HG02588 (cell line): ENCODE results near the gene PAPPA.

Experiments
- ATAC-seq: cut with Tn5 transposase; IDR thresholded peaks from one replicate; pipeline ENCODE4 v1.9.1; 2021; ENCODE audit warnings: mild to moderate bottlenecking, moderate library complexity; ENCODE audit not compliant: unreplicated experiment

Gene PAPPA

DNA sequence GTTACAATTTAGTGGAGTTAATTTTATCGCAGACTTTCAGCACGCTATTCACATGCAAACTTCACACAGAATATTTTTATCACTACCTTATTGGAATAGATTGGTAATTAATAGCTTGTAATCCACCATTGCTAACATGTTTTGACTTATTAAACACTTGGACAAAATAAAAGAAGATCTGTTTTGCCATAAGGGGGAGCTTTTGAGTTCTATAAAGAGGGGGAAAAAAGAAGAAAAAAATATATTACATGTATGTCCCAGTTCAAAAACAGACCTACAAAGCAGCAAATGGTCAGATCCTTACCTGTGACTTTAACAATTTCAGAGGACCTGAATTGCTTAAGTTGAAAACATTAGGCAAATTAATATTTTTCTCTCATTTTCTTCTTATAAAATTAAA lies 1.2 kb upstream of the PAPPA start:
- ATAC-seq: no peak

DNA sequence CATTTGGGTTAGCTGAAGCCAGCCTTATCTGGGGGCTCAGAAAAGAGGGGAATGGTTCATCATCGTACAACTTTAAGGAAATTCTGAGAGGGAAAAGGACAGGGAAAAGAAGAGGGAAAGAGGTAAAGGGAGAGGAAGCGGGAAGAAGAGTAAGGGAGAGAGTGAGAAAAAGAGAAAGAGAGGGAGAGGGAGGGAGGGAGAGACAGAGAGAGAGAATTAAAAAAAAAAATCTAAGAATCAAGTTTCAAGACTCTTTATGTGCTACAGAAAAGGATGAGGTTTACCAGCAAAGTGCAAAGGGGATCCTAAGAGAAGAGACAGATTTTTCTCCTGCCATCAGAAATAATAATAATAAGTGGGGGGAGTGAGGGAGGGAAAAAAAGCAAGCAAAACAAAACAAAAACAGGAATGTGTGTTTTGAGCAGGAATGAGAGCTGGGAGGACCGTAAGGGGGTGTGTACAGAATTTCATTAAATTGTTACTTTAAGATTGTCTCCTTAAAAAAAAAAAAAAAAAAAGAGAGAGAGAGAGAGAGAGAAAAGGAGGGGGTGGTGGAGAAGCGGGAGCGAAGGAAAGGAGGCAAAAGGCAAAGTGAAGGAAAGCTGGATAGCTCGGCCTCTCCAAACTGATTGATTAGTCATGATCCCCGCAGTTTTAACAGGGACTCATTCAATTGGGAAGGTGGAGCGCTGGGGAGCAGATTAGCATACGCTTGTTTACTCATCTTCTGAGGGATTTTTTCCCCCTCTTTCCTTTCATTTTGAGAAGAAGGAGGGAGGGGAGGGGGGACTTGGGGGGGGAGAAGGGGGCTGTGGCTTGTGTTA lies 438 bp upstream of the PAPPA start:
- no peak for ATAC-seq

DNA sequence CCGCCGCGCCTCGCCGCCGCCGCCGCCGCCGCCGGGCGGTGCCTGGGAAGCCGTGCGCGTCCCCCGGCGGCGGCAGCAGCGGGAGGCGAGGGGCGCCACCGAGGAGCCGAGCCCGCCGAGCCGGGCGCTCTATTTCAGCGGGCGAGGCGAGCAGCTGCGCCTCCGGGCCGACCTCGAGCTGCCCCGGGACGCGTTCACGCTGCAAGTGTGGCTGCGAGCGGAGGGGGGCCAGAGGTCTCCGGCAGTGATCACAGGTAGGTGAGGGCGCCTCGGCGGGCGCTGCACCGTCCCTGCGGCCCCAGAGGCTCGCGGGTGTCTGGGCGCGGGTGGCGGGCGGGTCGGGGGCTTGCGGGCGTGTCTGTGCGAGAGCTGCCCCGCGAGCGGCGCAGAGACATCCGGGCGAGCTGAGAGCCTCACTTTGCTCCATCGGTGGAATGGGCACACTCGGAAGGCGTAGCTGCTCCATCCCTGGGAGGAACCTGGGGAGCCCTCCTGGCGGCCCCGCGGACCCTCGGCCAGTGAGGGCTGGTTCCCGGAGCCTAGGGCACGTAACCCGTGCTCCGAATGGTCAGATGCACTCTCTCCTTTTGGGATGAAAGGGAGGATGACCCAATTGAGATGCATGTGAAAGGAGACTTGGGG lies 864 bp downstream of the PAPPA start:
- ATAC-seq: no peak

DNA sequence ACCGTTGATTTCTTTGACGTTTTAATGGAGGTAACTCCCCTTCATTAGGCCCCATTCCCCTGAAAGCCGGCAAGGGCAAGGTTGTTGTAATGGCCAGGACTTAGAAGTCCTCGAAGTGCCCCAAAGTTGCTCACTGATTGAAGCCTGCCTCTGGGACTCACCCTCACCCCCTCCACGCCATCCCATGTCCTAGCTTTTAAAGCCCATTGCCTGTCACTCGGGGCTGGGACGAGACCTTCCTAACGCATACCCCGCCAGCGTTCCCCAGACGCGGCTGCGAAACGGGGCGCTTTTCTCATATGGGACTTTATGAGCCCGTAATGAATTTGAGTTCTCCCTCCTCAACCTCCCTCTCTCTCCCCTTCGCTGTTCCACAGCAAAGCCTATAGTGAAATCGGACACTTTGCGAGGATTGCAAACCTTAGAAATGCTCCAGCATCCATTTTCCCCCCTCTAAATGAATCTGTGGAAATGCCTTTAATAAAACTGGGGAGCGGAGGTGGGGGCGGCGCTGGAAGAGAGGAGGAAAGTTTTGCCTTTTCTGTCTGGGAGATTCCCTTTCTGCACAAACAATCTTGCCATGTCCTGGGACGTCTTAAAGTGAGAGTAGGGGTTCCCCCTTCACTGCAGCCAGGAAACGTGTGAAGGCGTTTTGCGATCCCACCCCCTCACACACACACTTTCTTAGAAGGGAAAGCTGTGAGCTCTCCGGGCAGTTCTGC lies 1.5 kb downstream of the PAPPA start:
- ATAC-seq: no peak

DNA sequence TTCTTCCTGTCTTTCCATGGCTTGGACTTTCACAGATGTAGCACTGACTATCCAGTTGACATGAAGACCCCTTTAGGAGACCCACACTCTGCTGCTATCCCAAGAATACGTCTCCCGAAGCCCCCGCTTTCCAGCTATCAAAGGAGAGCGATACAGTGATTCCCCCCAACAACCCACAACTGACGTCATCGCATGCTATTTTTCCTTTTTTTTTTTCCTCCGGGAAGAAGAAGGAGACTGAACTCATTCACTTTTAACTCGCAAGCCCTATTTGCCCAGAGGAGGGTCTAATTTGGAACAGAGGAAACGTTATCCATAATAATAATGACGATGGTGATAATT lies 2.1 kb downstream of the PAPPA start:
- ATAC-seq: no peak

DNA sequence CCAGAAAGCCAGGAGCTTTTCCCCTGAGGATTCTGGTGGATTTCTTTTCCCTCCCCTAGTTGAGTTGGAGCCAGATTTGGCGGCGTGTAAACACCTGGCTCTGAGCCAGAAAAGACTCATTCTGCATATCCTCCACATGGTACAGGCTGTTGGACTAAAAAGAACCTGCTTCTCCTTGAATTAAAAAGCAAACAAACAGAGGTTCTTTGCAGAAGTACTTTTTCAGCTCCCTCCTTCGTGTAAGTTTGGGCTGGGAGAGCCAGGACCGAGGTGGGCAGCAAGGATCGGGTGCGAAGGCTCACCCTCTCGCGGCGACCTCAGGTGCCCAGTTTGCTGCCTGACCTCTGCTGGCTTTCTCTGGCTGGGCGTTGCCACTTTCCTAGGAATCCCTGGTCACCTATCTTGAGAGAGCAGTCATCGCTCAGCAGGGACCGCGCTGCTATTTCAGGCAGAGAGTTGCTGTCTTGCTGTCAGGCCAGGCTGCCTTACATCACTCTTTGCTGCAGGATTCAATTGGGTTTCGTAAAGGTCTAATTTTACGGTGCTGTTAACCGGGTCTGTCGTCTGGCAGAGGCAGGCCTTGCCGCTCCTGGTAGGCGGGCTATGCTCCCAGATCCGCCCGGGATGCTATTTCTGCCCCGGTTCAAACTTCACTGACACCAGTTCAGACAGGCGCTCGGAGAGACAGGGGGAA lies 3.2 kb downstream of the PAPPA start:
- ATAC-seq: no peak

DNA sequence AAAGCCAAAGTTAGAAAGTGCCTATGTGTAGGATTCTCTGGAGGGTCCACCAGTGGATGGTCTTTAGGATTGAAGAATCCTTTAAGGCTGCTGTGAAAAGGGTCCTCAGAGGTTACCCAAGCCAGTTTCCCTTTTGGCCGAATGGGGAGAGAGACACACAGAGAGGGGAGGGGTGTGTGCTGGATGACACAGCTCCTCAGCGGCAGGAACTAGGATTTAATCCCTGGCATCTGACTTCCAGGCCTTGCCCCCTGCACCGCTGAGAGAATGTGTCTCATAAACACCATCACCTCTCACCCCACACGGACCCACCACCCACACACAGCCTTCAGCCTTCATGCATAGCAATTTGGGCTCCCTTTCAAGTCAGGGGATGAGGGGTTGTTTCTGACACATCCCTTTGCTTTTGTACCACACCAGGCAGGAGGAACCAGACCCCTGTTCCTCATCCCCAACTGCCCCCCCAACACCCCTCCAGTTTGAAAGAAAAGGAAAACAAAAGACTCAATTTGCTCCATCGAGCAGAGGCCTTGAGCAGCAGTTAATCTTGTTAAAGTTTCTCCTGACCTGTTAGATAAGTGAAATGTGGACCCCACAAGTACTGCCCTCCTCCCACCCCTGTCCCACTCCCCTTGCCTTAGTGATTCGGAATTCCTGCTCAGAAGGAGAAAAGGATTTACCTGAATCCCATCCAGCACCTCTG lies 4.0 kb downstream of the PAPPA start:
- no peak for ATAC-seq

DNA sequence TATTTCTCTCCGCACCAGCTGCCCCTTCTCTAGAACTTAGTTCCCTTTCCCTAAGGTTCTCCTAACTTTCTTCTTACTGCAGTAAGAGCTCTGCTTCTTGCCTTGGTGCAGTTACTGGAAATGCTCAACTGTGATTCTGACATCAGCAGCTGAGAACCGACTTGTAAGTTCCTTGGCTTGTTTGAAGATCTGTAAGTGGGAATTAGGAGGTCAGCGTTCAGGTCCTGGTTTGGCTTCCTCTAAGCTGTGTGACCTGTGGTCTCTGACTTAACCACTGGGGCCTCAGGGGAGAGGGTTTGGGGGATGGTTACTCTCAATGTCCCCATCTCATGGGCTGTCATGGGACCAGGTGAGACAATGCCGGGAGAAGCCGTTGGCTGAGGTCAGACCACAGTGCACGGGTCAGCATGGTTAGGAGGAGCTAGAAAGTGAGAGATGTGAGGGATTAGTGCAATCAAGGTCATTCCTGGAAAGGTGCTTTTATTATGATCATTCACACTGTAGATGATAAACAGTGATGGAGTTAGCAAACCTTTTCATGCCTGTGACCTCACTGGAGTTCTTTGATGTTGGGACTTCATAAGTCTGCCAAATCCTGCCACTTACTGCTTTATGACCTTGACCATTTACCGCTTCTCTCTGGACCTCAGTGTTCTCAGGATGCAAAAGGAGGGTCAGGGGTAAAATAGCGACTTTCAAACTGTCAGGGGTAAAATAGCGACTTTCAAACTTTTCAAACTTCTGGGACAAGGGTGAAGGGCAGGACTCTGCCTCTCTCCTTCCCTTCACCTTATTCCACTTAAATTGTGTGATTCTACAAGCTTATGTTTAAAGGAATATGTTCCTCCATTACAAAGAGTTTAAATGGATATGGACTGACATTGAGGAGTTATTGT lies 7.3 kb downstream of the PAPPA start:
- no peak for ATAC-seq

DNA sequence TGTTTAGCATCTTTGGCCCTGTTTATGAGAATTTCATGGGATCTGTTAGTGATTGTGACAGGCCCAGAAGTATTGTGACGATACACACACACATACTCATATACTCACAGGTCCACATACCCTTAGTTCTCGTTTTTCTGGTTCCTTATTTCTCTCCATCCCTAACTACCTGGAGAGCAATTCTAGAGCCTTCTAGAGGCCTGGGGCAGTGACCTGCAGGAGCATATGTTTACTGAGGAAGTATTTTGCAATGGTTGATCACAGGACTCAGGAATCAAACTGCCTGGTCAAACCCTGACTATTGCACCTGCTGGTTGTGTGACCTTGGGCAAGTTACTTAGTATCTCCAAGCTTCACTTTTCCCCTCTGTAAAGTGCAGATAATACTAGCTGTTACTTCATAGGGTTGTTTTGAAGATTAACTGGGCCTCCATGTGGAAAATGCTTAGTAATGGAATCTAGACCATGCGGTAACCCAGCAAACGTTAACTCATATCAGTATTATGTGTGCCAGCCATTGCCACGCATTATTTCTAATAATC lies 8.7 kb downstream of the PAPPA start:
- ATAC-seq: no peak

DNA sequence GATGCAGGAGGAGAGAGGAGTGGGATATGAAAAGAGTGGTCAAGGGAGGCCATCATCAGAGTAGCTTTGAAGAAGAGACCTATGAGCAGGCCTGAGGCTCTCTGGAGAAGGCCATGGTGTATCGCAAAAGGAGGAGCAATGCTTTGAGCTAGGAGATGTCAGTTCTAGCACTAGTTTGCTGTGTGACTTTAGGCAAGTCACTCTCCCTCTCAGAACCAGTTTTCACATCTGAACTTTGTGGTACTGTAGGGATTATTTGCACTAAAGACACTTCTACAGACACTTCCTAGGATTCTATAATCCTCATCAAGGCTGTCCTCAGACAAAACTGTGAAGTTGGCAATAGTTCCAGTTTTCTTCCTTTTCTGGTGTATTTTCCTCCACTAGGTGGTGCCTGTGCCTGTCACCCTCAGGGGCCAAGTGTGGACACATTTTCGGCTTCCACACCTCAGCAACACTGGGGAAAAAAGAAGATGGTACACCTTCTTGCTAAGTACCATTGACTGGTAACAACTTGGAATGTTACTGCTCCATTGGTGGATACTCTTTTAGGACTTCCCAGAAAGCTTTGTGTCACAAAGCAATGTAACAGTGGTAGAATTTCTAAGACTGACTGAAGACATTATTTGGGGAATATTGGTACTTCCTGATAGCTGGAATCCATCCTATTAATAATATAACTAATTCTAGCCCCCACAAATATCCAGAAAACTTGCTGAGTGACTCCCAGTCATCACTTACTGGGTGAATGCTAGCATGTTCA lies 9.9 kb downstream of the PAPPA start:
- no peak for ATAC-seq

DNA sequence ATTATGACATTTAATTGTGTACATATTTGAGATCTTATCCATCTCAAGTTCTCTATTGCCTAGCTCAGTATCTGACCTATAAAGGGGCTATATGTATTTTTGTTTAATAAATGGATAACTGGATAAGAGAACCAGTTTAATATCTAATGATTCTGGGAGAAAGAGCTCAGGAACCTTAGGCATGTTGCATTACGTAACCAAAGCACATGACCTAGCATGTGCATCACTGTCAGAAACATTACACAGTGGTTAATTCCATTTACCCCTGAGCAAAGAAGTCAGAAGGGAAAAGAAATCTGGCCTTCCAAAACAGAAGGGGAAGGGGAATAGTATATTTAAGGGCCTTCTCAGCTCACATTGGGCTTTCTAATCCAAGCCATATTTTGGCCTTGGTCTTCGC lies 12.3 kb downstream of the PAPPA start:
- ATAC-seq: no peak

DNA sequence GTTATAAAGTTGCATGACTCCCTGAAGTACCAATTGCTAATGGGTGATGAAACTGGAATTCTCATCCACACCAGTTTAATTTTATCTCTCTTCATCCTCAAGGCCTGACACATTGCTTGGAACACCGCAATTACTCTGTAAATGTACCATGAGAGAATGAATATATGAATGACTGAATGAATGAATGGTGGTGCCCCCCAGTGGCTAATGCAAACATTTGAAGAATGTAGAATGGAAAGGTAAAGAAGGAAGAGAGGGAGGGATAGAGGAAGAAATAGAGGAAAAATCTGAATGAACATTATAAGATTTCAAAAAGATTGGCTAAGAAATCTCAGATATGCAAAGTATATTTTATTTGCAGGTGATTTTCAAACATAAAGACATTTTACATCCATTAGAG lies 13.1 kb downstream of the PAPPA start:
- ATAC-seq: no peak

DNA sequence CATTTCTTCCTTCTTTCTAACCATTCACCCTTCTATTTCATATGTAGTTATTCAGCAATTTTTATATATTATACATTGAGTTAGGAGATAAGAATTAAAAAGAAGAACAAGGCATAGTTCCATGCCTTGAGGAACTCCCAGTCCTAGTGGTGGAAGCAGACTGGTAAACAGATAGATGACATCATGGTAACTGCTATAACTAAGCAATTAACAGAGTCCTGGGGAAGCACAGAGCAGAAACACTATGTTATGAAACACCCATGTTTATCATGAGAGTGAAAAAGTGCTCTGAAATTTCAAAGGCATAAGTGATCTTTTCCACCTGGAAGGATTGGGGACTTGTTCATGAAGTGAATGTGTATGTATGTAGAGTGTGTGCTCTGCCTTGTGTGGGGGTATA lies 14.6 kb downstream of the PAPPA start:
- ATAC-seq: no peak

DNA sequence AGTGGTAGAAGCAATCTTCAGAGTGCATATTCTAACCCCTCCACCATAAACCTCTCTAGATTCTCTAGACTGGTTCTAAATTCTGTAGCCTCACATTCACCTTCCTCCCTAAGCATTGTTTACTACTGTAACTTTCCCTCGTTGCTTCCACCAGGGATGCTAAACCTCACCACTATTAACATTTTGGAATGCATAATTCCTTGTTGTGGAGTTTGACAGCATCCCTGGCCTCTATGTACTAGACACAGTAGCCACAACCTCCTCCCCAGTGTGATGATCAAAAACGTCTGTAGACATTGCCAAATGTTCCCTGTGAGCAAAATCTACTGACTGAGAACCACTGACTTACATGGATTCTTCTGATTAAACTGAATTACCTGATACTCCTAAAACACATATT lies 18.6 kb downstream of the PAPPA start:
- no peak for ATAC-seq

DNA sequence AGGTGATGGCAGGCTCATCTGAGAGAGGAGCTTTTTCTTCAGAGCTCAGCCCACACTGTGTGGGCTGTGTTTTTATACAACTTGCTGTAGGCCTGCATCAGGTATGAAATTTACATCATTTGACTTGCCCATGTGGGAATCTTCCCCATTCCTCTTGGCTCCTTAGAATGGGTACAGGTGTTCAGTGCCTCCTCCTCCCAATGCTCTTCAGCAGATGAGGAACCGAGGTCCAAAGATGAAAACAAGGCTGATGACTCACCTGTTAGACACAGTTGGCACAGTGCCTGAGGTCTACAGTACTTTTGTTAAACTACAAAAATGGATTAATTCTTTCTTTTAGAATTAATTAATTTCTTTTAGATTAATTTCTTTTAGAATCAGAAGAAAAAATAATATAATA lies 20.8 kb downstream of the PAPPA start:
- no peak for ATAC-seq

DNA sequence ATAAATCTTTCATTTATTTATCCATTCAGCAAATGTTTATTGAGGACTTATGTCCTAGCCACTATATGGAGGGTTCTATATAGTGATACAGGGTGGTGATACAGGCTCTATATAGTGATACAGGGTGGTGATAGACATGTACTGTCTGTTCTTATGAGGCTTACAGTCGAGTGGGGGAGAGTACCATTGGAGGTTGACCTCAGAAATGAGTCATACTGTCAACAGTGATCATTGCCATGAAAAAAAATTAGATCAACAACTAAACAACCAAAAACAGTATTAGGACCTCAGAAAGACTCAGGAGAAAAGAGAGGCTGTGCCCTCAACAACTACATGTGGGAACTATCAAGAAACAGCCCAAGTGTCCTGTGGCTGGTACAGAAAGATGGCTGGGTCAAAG lies 22.0 kb downstream of the PAPPA start:
- no peak for ATAC-seq

DNA sequence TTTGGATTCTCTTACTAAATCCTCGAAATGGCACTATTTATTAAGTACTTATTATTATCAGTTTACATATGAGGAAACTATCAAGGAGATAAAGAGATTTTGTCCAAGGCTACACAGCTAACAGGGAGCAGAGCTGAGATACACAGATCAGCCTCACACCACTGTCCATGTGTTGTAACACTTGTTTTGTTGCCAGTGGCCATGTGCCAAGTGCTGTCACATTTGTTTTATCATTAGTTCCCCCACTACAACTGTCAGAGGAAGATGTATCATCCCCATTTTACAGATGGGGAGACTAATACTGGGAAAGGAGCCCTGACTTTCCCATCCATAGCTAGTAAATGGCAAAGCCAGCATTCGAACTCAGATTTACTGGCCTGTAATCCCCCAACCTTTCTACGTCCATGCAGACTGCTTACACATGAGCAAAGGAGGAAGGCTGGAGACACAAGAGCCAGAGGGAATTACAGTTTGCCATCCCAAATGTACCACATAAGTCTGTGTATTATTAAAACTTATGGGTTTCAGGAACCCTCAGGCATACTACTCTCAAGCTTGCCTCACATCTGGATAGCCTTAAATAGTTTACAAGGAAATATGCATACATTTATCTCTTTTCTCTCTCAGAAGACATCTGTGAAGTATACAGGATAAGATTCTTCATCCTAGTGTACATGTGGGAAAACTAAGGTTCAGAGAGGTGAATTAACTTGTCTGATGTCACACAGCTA lies 25.1 kb downstream of the PAPPA start:
- no peak for ATAC-seq

DNA sequence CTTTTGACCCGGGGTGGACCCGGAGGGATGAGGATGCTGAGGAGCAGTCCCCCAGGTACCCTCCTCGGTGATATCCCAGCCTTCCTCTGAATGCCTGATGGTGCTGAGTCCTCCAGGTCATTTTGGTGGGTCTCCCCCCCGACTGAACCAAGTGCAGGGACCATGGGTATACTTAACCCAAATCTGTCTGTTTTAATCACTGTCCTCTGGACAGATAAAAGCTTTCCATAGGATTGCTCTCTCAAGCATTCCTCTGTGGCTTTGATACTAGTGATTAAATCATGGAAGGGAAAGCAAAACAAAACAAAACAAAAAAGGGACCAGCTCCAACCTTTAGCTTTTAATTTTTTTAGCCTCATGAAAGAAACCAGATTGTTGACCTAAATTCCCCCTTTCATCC lies 26.0 kb downstream of the PAPPA start:
- ATAC-seq: no peak
